Measurements from ENCODE around the gene TTC33.

DNA sequence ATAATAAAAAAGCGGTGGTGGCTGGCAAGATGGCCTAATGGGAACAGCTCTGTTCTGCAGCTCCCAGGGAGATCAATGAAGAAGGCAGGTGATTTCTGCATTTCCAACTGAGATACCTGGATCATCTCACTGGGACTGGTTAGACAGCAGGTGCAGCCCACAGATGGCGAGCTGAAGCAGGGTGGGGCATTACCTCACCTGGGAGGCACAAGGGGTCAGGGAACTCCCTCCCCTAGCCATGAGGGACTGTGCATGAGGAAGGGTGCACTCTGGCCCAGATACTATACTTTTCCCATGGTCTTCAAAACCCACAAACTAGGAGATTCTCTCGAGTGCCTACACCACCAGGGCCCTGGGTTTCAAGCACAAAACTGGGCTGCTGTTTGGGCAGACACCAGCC lies 121.6 kb downstream of the TTC33 start:
- TF ChIP-seq ZNF747 (CRISPR knock-in tag; IDR thresholded peaks at IDR 0.05; ENCODE audit: borderline replicate concordance): no peak
- no peak for TF ChIP-seq MBD4 (IDR thresholded peaks at IDR 0.05; ENCODE audit: borderline replicate concordance, low read length)
- no peak for TF ChIP-seq ZNF44 (CRISPR knock-in tag; IDR thresholded peaks at IDR 0.05)
- no peak for TF ChIP-seq EZH2 (conservative IDR thresholded peaks at IDR 0.05; ENCODE audit: low read depth, low read length)
- TF ChIP-seq, protein P1, sequence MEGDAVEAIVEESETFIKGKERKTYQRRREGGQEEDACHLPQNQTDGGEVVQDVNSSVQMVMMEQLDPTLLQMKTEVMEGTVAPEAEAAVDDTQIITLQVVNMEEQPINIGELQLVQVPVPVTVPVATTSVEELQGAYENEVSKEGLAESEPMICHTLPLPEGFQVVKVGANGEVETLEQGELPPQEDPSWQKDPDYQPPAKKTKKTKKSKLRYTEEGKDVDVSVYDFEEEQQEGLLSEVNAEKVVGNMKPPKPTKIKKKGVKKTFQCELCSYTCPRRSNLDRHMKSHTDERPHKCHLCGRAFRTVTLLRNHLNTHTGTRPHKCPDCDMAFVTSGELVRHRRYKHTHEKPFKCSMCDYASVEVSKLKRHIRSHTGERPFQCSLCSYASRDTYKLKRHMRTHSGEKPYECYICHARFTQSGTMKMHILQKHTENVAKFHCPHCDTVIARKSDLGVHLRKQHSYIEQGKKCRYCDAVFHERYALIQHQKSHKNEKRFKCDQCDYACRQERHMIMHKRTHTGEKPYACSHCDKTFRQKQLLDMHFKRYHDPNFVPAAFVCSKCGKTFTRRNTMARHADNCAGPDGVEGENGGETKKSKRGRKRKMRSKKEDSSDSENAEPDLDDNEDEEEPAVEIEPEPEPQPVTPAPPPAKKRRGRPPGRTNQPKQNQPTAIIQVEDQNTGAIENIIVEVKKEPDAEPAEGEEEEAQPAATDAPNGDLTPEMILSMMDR (CRISPR knock-in tag; IDR thresholded peaks at IDR 0.05): no peak
- TF ChIP-seq POLR2A (IDR thresholded peaks at IDR 0.05; ENCODE audit: insufficient read depth in 1 of 2, low read depth in 2 of 2, low read length in 2 of 2): no peak
